C4-2B (cell line): ENCODE measurements around the gene PDCL2.

ENCODE experiments used
- ZFX ChIP-seq: fragments of 450-650 bp; IDR thresholded peaks from 2 replicates; pipeline ENCODE4 v1.6.1; 2017
- TF ChIP-seq, protein P1 (sequence below): fragments of 450-650 bp; conservative IDR thresholded peaks from 2 replicates; pipeline ENCODE4 v1.5.1; 2017; ENCODE audit warnings: mild to moderate bottlenecking

- TF ChIP-seq, protein P1, sequence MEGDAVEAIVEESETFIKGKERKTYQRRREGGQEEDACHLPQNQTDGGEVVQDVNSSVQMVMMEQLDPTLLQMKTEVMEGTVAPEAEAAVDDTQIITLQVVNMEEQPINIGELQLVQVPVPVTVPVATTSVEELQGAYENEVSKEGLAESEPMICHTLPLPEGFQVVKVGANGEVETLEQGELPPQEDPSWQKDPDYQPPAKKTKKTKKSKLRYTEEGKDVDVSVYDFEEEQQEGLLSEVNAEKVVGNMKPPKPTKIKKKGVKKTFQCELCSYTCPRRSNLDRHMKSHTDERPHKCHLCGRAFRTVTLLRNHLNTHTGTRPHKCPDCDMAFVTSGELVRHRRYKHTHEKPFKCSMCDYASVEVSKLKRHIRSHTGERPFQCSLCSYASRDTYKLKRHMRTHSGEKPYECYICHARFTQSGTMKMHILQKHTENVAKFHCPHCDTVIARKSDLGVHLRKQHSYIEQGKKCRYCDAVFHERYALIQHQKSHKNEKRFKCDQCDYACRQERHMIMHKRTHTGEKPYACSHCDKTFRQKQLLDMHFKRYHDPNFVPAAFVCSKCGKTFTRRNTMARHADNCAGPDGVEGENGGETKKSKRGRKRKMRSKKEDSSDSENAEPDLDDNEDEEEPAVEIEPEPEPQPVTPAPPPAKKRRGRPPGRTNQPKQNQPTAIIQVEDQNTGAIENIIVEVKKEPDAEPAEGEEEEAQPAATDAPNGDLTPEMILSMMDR: no peak
- TF ChIP-seq ZFX: no peak
Measured at GRCh38 chr4:55524844-55525571, 67.0 kb downstream of the PDCL2 start.
